ENCODE data around the gene CEACAM8. TPM values are rescaled to one million over a fixed set of nuclear protein-coding genes. Genes with fewer than 3 reads are reported as not detected.

The CEACAM8 gene
- polyA plus RNA-seq, 3 donors: not detected

- H3K36me3 ChIP-seq (replicated peaks in 1 of 2; ENCODE audit: control insufficient read depth in 1 of 2, insufficient read depth in 2 of 2, low read length in 2 of 2): no peaks in the 10 kb centered on the region
- H3K9me3 ChIP-seq (replicated peaks in 1 of 2; ENCODE audit: control insufficient read depth in 1 of 2, insufficient read depth in 1 of 2, low read length in 2 of 2): no peaks in the 10 kb centered on the region
- no peak overlapping the region for H2AFZ ChIP-seq (ENCODE audit: insufficient read depth, low read depth, low read length, poor library complexity, severe bottlenecking)
- no peaks in the 10 kb centered on the region for H3K79me2 ChIP-seq (ENCODE audit: insufficient read depth, low read length)
- Mint-ChIP-seq H3K9me3 (no peaks in the 10 kb centered on the region), H3K4me3 (no peak overlapping the region), H3K27ac (peak overlapping the region in 1 of 7 donors; percentile 72), H3K4me1 (peaks cover 13% of the 10 kb centered on the region), H3K27me3 (ENCODE audit: low read depth in 3 of 3) (peaks cover 4 to 13% (median 11%) of the 10 kb centered on the region in 3 donors), H3K36me3 (no peaks in the 10 kb centered on the region)
- intact Hi-C loops (cut with micrococcal nuclease): no loop called here
- no peak overlapping the region for H3K27ac ChIP-seq (ENCODE audit: low read depth in 1 of 2, low read length in 2 of 2)
- peaks cover 13 to 14% of the 10 kb centered on the region in 2 donors for H3K4me1 ChIP-seq (ENCODE audit: control insufficient read depth in 1 of 2, insufficient read depth in 2 of 2, low read length in 2 of 2)
- no peak for DNase-seq
- no peaks in the 10 kb centered on the region for H3K27me3 ChIP-seq (ENCODE audit: control insufficient read depth in 2 of 2, insufficient read depth in 2 of 2, low read length in 2 of 2)
- H3K9ac ChIP-seq (ENCODE audit: insufficient read depth, low read length, poor library complexity, severe bottlenecking): no peak overlapping the region
- no CpG with 5 or more reads among the region's 3 CpGs for WGBS (ENCODE audit: insufficient coverage)
- H4K20me1 ChIP-seq (ENCODE audit: insufficient read depth, low read length): no peaks in the 10 kb centered on the region
- no peak for TF ChIP-seq CTCF (IDR thresholded peaks at IDR 0.05)
- H3K4me3 ChIP-seq (replicated peaks in 1 of 3; ENCODE audit: low read depth in 2 of 3, low read length in 3 of 3): no peak overlapping the region
- no peak overlapping the region for H3K4me2 ChIP-seq (replicated peaks; ENCODE audit: extremely low read depth, low read length, poor library complexity, severe bottlenecking)
These were observed 63.4 kb downstream of the CEACAM8 start for GRCh38 chr19:42531313-42531712.

Other genes starting within 250 kb of the CEACAM8 start
- gene CNFN, start 204.6 kb downstream of the CEACAM8 start, polyA plus RNA-seq: 1 to 10 TPM in 2 of 3 donors, under 1 TPM in 1; 0.64 to 6.4 (median 3.4) TPM
- under 1 TPM in 1 of 3 donors, not detected in 2; 0.31 TPM for gene LIPE, start 167.5 kb downstream of the CEACAM8 start, polyA plus RNA-seq
- not detected for gene CXCL17, start 152.0 kb downstream of the CEACAM8 start, polyA plus RNA-seq
- gene CEACAM1, start 66.4 kb downstream of the CEACAM8 start, polyA plus RNA-seq: under 1 TPM; 0.09 to 0.40 (median 0.22) TPM
- not detected for gene PSG3, start 145.6 kb upstream of the CEACAM8 start, polyA plus RNA-seq
- not detected for gene PSG8, start 170.8 kb upstream of the CEACAM8 start, polyA plus RNA-seq

Measured in CD14-positive monocyte (primary cell).